PC-9 (cell line): Measurements from ENCODE around the gene FOXD1. TPM values are rescaled to one million over a fixed set of nuclear protein-coding genes. Genes with fewer than 3 reads are reported as not detected.
"Not testable (repeated sequence)": the region's sequence is repeated elsewhere in the genome, so short reads cannot be mapped to it uniquely, and the experiment has no call there.

ENCODE experiments used
- BruUV-seq: library from RNA; stranded (reverse); fragments of 400-500 nt; replicated peaks from 2 replicates; lab custom pipeline; 2021; lab: Mats Ljungman, UMichigan
- CTCF ChIA-PET: fragments of 300-600 bp; sonication (Branson Sonifier 250); formaldehyde crosslinking; loops from one replicate; lab custom pipeline; 2022; ENCODE audit warnings: antibody characterized with exemption; lab: Charles Lee
- POLR2A ChIA-PET: fragments of 300-600 bp; sonication (Branson Sonifier 250); formaldehyde crosslinking; loops from one replicate; lab custom pipeline; 2022; ENCODE audit warnings: antibody characterized with exemption; ENCODE audit not compliant: unreplicated experiment; lab: Charles Lee
- DNase-seq, 2 experiments: peaks; one replicate each; pipeline versions ENCODE4 v3.0.0 to v3.0.0-alpha.2; 2015 to 2022; ENCODE audit warnings: mixed read lengths in 1 of 2
- H2AFZ ChIP-seq: fragments of 200-600 bp; sonication (generic); 2 replicates; pipeline ENCODE4 v1.8.1; 2017; ENCODE audit warnings: antibody characterized with exemption
- H3F3A ChIP-seq: fragments of 200-600 bp; sonication (generic); 2 replicates; pipeline ENCODE4 v1.8.1; 2017; ENCODE audit warnings: antibody characterized with exemption, mild to moderate bottlenecking, low read depth; ENCODE audit not compliant: insufficient read depth
- H3K27ac ChIP-seq: fragments of 200-600 bp; sonication (generic); 2 replicates; pipeline ENCODE4 v1.6.1; 2016; ENCODE audit warnings: mixed run types
- H3K27me3 ChIP-seq: fragments of 200-600 bp; sonication (generic); 2 replicates; pipeline ENCODE4 v1.6.1; 2016; ENCODE audit warnings: low read depth, mixed run types; ENCODE audit not compliant: insufficient read depth
- H3K36me3 ChIP-seq: fragments of 200-600 bp; sonication (generic); 2 replicates; pipeline ENCODE4 v1.6.1; 2016; ENCODE audit warnings: low read depth, mixed run types
- H3K4me1 ChIP-seq: fragments of 200-600 bp; sonication (generic); replicated peaks from 2 replicates; pipeline ENCODE4 v1.6.1; 2016; ENCODE audit warnings: mixed run types; ENCODE audit not compliant: insufficient read depth
- H3K4me2 ChIP-seq: fragments of 200-600 bp; sonication (generic); 2 replicates; pipeline ENCODE4 v1.6.1; 2017; ENCODE audit warnings: mixed run types
- H3K4me3 ChIP-seq: fragments of 200-600 bp; sonication (generic); 2 replicates; pipeline ENCODE4 v1.6.1; 2016; ENCODE audit warnings: mixed run types
- H3K79me2 ChIP-seq: fragments of 200-600 bp; sonication (generic); 2 replicates; pipeline ENCODE4 v1.6.1; 2017; ENCODE audit warnings: low read depth, mixed run types
- H3K9me2 ChIP-seq: fragments of 200-600 bp; sonication (generic); 2 replicates; pipeline ENCODE4 v1.8.1; 2017; ENCODE audit warnings: mild to moderate bottlenecking; ENCODE audit not compliant: insufficient read depth
- H3K9me3 ChIP-seq: fragments of 200-600 bp; sonication (generic); 2 replicates; pipeline ENCODE4 v1.8.1; 2016; ENCODE audit warnings: low read depth; ENCODE audit not compliant: insufficient read depth
- H4K20me1 ChIP-seq: fragments of 200-600 bp; sonication (generic); 2 replicates; pipeline ENCODE4 v1.8.1; 2017; ENCODE audit not compliant: insufficient read depth
- CTCF ChIP-seq: fragments of 200-600 bp; sonication (generic); conservative IDR thresholded peaks from 2 replicates; pipeline ENCODE4 v1.6.1; 2017; ENCODE audit warnings: mixed run types, antibody characterized with exemption, mild to moderate bottlenecking, moderate library complexity
- EZH2 ChIP-seq: fragments of 200-600 bp; sonication (generic); IDR thresholded peaks from 2 replicates; pipeline ENCODE4 v1.8.0; 2017; ENCODE audit warnings: antibody characterized with exemption, low read depth
- intact Hi-C: fragments of 100-400 bp; cut with micrococcal nuclease; formaldehyde crosslinking; loops from one replicate; pipeline ENCODE4 v1.10.0; 2022; ENCODE audit not compliant: unreplicated experiment
- total RNA-seq: library from RNA; stranded (reverse); gene quantifications from 2 replicates; pipeline ENCODE4 v1.2.3, GENCODE V29; 2021

The FOXD1 gene
- total RNA-seq, 1 experiment from 2014 or later: 4.1 TPM

- BruUV-seq: no TSS peak
These were observed 10.8 kb upstream of the FOXD1 start for GRCh38 chr5:73459366-73459765.

GRCh38 chr5:73456462-73456861 lies 7.9 kb upstream of the FOXD1 start:
- H3K79me2 ChIP-seq, H3K9me2 ChIP-seq, H3K4me3 ChIP-seq, H2AFZ ChIP-seq, H3K27ac ChIP-seq, H3K4me2 ChIP-seq, POLR2A ChIA-PET, H3K36me3 ChIP-seq, H3K27me3 ChIP-seq, BruUV-seq, H3K4me1 ChIP-seq, H3F3A ChIP-seq, H3K9me3 ChIP-seq, H4K20me1 ChIP-seq, DNase-seq: not testable (repeated sequence)
- intact Hi-C loops: loop anchor here (5.0 to 10.0 kb wide), 2 partner anchors 454 to 502 kb away; partner anchors contain the start of gene FCHO2
- CTCF ChIA-PET: interaction anchor here (0.7 kb wide), 1 partner anchor 41 kb away, joined by 4 read pairs; no protein-coding TSS in a partner anchor

More at GRCh38 chr5:73459366-73459765, 10.8 kb upstream of the FOXD1 start:
- Histone ChIP-seq H3K4me3 (no peak overlapping the region), H3K27me3 (no peaks in the 10 kb centered on the region), H2AFZ (no peak overlapping the region), H3K27ac (no peak overlapping the region), H4K20me1 (no peaks in the 10 kb centered on the region), H3K9me3 (no peaks in the 10 kb centered on the region), H3K4me2 (no peak overlapping the region), H3K36me3 (no peaks in the 10 kb centered on the region), H3F3A (no peaks in the 10 kb centered on the region), H3K79me2 (no peaks in the 10 kb centered on the region), H3K9me2 (no peaks in the 10 kb centered on the region), H3K4me1 (peaks cover under 1% of the 10 kb centered on the region; the same call in 1 of the 2 replicates)
- POLR2A ChIA-PET: interaction anchor here (0.6 to 0.7 kb wide), 2 partner anchors 37 to 344 kb away, joined by 18 to 23 read pairs; no protein-coding TSS in a partner anchor
- no peak for TF ChIP-seq CTCF
- TF ChIP-seq EZH2: no peak
- intact Hi-C loops: loop anchor here (5.0 to 10.0 kb wide), 2 partner anchors 457 to 505 kb away; partner anchors contain the start of gene FCHO2
- DNase-seq: no peak
- CTCF ChIA-PET: interaction anchor here (0.6 kb wide), 2 partner anchors 72 to 1941 kb away, joined by 4 to 15 read pairs; no protein-coding TSS in a partner anchor

GRCh38 chr5:73454379-73455036 lies 5.9 kb upstream of the FOXD1 start:
- no peaks in the 10 kb centered on the region for H3K79me2 ChIP-seq
- ChIA-PET CTCF (interaction anchor here (0.8 kb wide), 1 partner anchor 42 kb away, joined by 4 read pairs; no protein-coding TSS in a partner anchor), POLR2A (no interaction called here)
- no peaks in the 10 kb centered on the region for H3K9me2 ChIP-seq
- no peak overlapping the region for H3K4me2 ChIP-seq
- intact Hi-C loops: loop anchor here (2.0 to 10.0 kb wide), 6 partner anchors 42 to 534 kb away; partner anchors contain the start of gene FCHO2
- no TSS peak for BruUV-seq
- no peak overlapping the region for H3K27ac ChIP-seq
- TF ChIP-seq EZH2 (no peak), CTCF (peak; percentile 84)
- H3K4me1 ChIP-seq: peaks cover 15% of the 10 kb centered on the region; the same call in 1 of the 2 replicates
- peak; percentile 69 to 80 for DNase-seq
- no peaks in the 10 kb centered on the region for H4K20me1 ChIP-seq
- H3K9me3 ChIP-seq: no peaks in the 10 kb centered on the region
- no peaks in the 10 kb centered on the region for H3K27me3 ChIP-seq
- H3K4me3 ChIP-seq: no peak overlapping the region
- H3F3A ChIP-seq: peaks cover 11% of the 10 kb centered on the region; the same call in 1 of the 2 replicates
- H2AFZ ChIP-seq: no peak overlapping the region
- no peaks in the 10 kb centered on the region for H3K36me3 ChIP-seq
